SKM-1 treated with dmso at 0.1 percent for 144 hours (cell line): ENCODE measurements around the gene ZNF598.
A peak's percentile ranks its signal among the peaks of the same experiment; 100 is the strongest.
"Not testable (repeated sequence)": the region's sequence is repeated elsewhere in the genome, so short reads cannot be mapped to it uniquely, and the experiment has no call there.

Experiments used
- DNase-seq: peaks from one replicate; lab custom pipeline; 2025; ENCODE audit not compliant: unreplicated experiment; lab: John Stamatoyannopoulos, UW

ZNF598 gene

DNA sequence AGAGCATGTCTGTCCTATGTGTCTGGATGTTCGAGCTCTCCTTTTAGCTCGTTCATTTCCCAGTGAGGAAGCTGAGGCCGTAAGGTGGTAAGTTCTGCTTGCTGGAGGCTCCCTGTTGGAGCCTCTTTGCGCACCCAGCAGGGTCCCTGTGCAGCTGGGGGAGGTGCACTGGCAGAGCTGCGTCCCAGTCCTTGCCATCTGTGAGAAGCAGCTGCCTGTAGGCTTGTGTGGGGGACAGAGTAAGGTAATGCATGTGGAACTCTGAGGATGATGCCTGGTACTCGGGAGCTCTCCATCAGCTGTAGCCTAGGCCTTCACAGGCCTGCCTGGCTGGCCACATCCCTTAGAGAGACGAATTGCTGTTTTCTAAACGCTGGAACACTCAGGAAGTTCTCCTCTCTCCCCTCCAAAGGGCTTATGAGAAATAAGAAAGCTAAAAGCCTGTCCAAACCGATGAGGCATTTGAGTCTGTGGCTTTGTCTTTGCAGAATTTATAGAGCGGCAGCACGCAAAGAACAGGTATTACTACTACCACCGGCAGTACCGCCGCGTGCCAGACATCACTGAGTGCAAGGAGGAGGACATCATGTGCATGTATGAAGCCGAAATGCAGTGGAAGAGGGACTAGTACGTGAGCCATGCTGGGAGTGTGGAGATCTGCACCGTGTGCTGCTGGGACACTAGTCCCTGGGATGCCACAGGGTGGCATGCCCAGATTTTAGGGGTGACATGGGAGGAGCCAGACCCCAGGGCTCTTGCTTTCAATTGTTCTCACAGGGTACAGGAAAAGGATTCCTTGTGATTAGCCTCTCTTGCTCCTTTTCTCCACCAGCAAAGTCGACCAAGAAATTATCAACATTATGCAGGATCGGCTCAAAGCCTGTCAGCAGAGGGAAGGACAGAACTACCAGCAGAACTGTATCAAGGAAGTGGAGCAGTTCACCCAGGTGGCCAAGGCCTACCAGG is 48.7 kb downstream of the ZNF598 start:
- DNase-seq = peak; percentile 29

- DNase-seq = peak; percentile 82
Measured at GRCh38 chr16:1959269-1960039, 50.2 kb downstream of the ZNF598 start, which contains the start of gene NDUFB10. Gene NDUFB10 (plus strand): TSS chr16:1959538. CDS start chr16:1959625, 87 bp downstream.

GRCh38 chr16:1958715-1959268 is 50.8 kb downstream of the ZNF598 start:
- DNase-seq = no peak

DNA sequence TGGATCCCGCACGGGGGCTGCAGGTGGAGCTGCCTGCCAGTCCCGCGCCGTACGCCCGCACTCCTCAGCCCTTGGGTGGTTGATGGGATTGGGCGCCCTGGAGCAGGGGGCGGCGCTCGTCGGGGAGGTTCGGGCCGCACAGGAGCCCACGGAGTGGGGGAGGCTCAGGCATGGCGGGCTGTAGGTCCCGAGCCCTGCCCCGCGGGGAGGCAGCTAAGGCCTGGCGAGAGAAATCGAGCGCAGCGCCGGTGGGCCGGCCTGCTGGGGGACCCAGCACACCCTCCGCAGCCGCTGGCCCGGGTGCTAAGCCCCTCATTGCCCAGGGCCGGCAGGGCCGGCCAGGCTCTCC is 51.5 kb downstream of the ZNF598 start:
- not testable (repeated sequence) for DNase-seq

DNA sequence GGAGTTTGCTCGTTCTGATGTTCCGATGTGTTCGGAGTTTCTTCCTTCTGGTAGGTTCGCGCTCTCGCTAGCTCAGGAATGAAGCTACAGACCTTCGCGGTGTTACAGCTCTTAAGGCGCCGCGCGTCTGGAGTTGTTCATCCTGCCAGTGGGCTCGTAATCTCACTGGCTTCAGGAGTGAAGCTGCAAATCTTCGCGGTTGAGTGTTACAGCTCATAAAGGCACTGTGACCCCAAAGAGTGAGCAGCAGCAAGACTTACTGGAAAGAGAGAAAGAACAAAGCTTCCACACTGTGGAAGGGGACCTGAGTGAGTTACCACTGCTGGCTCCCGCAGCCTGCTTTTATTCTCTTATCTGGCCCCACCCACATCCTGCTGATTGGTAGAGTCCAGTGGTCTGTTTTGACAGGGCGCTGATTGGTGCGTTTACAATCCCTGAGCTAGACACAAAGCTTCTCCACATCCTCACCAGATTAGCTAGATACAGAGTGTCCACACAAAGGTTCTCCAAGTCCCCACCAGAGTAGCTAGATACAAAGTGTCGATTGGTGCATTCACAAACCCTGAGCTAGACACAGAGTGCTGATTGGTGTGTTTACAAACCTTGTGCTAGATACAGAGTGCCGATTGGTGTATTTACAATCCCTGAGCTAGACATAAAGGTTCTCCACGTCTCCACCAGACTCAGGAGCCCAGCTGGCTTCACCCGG is 52.0 kb downstream of the ZNF598 start:
- not testable (repeated sequence) for DNase-seq

- DNase-seq = no peak
Measured at GRCh38 chr16:1953734-1954133, 55.9 kb downstream of the ZNF598 start.

- DNase-seq = no peak
Measured at GRCh38 chr16:1950559-1950958, 59.1 kb downstream of the ZNF598 start.

- no peak for DNase-seq
Measured at GRCh38 chr16:1950047-1950446, 59.6 kb downstream of the ZNF598 start.

DNA sequence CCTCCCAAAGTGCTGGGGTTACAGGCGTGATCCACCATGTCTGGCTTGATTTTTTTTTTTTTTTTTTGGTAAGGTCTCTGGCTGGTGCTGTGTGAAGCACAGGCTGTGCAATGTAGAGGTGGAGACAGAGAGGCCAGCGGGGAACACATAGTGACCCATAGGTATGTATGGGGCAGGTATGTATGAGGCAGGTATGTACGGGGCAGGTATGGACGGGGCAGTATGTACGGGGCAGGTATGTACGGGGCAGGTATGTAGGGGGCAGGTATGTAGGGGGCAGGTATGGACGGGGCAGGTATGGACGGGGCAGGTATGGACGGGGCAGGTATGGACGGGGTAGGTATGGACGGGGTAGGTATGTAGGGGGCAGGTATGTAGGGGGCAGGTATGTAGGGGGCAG is 60.1 kb downstream of the ZNF598 start:
- no peak for DNase-seq
